Brain microvascular endothelial cell (primary cell): ENCODE results near the gene CEP68.

Experiments used
- DNase-seq: peaks from one replicate; pipeline ENCODE4 v3.0.0-alpha.2; 2020
- H3K27ac ChIP-seq: fragments of 250-450 bp; sonication (Bioruptor Pico); 2 replicates; pipeline ENCODE4 v1.5.1; 2020; ENCODE audit warnings: mild to moderate bottlenecking, moderate library complexity
- H3K27me3 ChIP-seq: fragments of 250-450 bp; sonication (Bioruptor Pico); replicated peaks from 2 replicates; pipeline ENCODE4 v1.5.1; 2020; ENCODE audit warnings: mild to moderate bottlenecking
- H3K36me3 ChIP-seq: fragments of 250-450 bp; sonication (Bioruptor Pico); replicated peaks from 2 replicates; pipeline ENCODE4 v1.5.1; 2020; ENCODE audit warnings: mild to moderate bottlenecking
- H3K4me3 ChIP-seq: 2 replicates; pipeline ENCODE4 v1.5.1; 2011; ENCODE audit warnings: low read depth, mild to moderate bottlenecking, control low read depth, low read length, moderate library complexity
- in situ Hi-C: cut with HindIII; loops from 2 replicates; pipeline ENCODE4 v1.10.0; 2017; ENCODE audit warnings: low sequenced_read_pairs, low pct_ligation_motif_present
- TF ChIP-seq, protein P1 (sequence below): IDR thresholded peaks from 2 replicates; pipeline ENCODE4 v1.5.1; 2011; ENCODE audit warnings: low read depth, mild to moderate bottlenecking, moderate library complexity, low read length, control low read depth, inconsistent platforms; ENCODE audit errors: missing control alignments

CEP68 gene

DNA sequence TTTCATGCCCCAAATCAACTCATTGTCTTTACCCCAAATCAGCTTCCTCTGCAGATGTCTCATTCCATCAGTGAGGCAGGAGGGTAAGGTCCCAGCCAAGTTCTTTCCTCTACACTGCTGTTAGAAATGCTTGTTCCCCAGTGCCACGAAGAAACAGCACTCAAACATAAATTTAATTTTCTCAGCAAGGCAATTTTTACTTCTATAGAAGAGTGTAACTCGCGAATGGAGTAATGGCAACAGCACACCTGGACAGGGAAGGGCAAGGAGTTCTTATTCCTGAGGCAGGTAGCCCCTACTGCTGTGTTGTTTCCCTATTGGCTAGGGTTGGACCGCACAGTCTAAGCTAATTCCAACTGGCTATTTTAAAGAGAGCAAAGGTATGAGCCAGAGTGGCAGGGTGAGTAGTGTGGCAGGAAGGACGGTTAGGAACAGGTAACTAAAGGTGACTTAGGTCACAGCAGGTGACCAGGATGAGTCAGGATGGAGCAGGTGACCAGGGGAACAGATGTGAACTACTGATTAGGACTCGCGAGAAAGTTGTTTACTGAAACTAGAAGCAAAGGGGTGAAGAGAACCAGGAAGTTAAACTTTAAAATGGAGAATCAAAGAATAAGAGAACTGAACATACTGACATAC is 12.0 kb upstream of the CEP68 start:
- in situ Hi-C loops, result no loop called here
- Histone ChIP-seq H3K36me3 (no peaks in the 10 kb centered on the region), H3K27me3 (no peaks in the 10 kb centered on the region), H3K4me3 (no peak overlapping the region), H3K27ac (no peak overlapping the region)
- no peak for DNase-seq
- TF ChIP-seq, protein P1, sequence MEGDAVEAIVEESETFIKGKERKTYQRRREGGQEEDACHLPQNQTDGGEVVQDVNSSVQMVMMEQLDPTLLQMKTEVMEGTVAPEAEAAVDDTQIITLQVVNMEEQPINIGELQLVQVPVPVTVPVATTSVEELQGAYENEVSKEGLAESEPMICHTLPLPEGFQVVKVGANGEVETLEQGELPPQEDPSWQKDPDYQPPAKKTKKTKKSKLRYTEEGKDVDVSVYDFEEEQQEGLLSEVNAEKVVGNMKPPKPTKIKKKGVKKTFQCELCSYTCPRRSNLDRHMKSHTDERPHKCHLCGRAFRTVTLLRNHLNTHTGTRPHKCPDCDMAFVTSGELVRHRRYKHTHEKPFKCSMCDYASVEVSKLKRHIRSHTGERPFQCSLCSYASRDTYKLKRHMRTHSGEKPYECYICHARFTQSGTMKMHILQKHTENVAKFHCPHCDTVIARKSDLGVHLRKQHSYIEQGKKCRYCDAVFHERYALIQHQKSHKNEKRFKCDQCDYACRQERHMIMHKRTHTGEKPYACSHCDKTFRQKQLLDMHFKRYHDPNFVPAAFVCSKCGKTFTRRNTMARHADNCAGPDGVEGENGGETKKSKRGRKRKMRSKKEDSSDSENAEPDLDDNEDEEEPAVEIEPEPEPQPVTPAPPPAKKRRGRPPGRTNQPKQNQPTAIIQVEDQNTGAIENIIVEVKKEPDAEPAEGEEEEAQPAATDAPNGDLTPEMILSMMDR, result no peak

DNA sequence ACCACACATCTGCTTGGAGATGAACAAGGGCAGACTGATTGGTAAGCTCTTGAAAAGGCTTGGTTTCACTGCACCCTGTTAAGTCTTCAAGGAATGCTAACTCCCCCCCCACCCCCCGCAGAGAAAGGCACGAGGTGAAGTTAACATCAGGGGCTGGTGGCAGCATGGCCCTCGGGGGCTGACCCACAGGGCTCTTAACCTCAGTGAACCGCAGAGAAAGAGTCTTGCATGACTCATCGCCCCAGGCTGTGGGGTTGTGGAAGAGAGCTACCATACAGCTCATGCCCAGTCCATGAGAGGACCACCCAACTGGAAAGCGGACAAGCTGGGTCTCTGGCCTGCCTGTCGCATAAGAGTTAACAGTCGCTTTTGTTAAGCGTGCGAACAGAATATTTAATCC is 10.6 kb upstream of the CEP68 start:
- in situ Hi-C loops, result no loop called here
- Histone ChIP-seq H3K27me3 (no peaks in the 10 kb centered on the region), H3K27ac (no peak overlapping the region), H3K36me3 (no peaks in the 10 kb centered on the region), H3K4me3 (no peak overlapping the region)
- TF ChIP-seq, protein P1, result no peak
- peak; percentile 41 for DNase-seq

DNA sequence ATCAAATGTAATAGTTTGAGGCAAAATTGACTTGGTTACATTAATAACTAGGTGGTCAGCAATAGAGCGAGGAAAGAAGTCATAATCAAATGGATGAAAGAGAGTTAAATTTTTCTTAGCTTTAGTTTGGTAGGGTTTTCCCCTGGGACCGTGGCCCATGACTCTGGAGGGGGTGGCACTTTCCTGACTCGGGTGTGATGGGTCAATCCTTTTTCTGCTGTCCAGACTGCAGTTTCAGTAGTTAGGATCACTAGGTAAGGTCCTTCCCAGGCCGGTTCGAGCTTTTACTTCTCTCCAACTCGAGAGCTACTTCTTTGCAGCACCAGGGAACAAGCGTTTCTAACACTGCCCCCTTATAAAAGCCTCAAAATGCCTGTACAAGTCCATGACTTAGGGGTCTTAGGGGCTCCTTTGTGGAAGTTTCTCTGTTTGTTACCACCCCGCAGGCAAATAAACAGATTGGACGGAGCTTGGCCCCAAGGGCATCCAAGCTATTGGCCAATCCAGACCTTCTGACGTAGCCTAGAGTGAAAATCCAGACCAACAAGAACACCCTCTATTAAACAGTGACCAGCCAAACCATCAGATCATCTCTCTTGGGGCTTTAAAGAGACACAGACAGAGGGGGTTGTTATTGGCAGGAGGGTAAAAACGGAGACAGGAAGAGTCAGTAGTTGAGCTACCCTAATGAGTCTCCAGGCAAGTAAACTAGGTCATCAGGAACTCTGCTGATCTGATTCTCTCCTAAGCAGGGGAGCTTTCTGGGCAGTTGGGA is 9.4 kb upstream of the CEP68 start:
- TF ChIP-seq, protein P1, result no peak
- Histone ChIP-seq H3K4me3 (no peak overlapping the region), H3K27ac (no peak overlapping the region), H3K36me3 (no peaks in the 10 kb centered on the region), H3K27me3 (no peaks in the 10 kb centered on the region)
- in situ Hi-C loops, result no loop called here
- DNase-seq, result no peak

DNA sequence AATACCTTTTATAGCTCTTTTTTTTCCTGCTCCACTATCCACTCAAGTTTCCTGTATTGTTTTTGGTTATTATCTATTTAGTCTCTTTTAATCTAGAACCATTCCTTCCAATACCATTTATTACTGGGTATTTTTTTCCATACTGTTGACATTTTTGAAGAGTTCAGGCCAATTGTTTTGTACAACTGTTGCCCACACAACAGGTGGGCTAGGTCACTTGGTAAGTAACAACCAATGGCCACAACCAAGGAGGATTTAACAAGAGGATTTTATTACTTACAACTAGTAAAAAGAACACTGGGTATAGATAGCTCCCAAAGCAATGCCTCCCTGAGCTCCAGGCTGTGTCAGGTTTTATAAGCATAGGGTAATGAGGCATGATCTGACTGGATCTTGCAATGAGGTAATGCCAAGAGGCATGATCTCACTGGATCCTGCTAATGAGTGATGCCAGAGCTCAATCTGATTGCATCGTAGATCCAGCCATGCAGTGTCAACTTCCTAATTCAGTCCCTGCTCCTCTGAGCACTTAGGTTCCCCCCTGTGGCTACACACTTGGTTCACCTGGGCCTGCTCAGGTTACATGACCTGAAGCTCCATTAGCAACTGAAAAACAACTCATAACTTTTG is 7.1 kb upstream of the CEP68 start:
- H3K27me3 ChIP-seq, result no peaks in the 10 kb centered on the region
- DNase-seq, result no peak
- H3K27ac ChIP-seq, result no peak overlapping the region
- in situ Hi-C loops, result no loop called here
- TF ChIP-seq, protein P1, result no peak
- H3K4me3 ChIP-seq, result no peak overlapping the region
- no peaks in the 10 kb centered on the region for H3K36me3 ChIP-seq

DNA sequence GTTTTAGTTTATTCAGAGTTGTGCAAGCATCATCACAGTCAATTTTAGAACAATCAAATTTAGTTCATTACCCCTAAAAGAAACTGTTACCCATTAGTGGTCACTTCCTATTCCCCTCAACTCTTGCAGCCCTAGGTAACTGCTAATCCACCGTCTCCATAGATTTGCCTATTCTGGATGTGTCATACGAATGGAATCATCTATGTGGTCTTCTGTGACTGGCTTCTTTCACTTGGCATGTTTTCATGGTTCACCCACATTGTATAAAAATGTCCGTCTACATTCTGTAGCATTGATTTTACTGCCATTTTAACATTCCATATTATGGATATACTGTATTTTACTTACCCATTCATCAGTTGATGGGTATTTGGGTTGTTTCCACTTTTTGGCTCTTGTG is 5.3 kb upstream of the CEP68 start:
- in situ Hi-C loops, result no loop called here
- TF ChIP-seq, protein P1, result no peak
- DNase-seq, result no peak
- no peak overlapping the region for H3K27ac ChIP-seq
- H3K27me3 ChIP-seq, result no peaks in the 10 kb centered on the region
- H3K36me3 ChIP-seq, result no peaks in the 10 kb centered on the region
- H3K4me3 ChIP-seq, result no peak overlapping the region
